HG03196 (cell line): ENCODE results near the gene LYSMD3.

Experiments
- ATAC-seq: cut with Tn5 transposase; IDR thresholded peaks from one replicate; pipeline ENCODE4 v1.9.1; 2021; ENCODE audit not compliant: unreplicated experiment

The LYSMD3 gene

GRCh38 chr5:90548069-90548593 is 18.7 kb upstream of the LYSMD3 start:
- no peak for ATAC-seq

- no peak for ATAC-seq
These were observed 17.7 kb upstream of the LYSMD3 start for GRCh38 chr5:90547072-90547536.

GRCh38 chr5:90546216-90546837 is 16.9 kb upstream of the LYSMD3 start:
- ATAC-seq, result no peak

GRCh38 chr5:90545511-90545910 is 16.1 kb upstream of the LYSMD3 start:
- no peak for ATAC-seq

- no peak for ATAC-seq
These were observed 13.6 kb upstream of the LYSMD3 start for GRCh38 chr5:90542827-90543519.

GRCh38 chr5:90534922-90535321 is 5.5 kb upstream of the LYSMD3 start:
- ATAC-seq, result no peak

GRCh38 chr5:90533794-90534193 is 4.4 kb upstream of the LYSMD3 start:
- ATAC-seq, result no peak

- no peak for ATAC-seq
These were observed 1.5 kb upstream of the LYSMD3 start for GRCh38 chr5:90530736-90531487.

- ATAC-seq, result peak; percentile 48
These were observed 724 bp upstream of the LYSMD3 start for GRCh38 chr5:90529939-90530677.

- ATAC-seq, result peak; percentile 0
These were observed 687 bp downstream of the LYSMD3 start for GRCh38 chr5:90528601-90529193.

GRCh38 chr5:90519081-90519480 is 10.3 kb downstream of the LYSMD3 start:
- ATAC-seq, result no peak

GRCh38 chr5:90518661-90519060 is 10.7 kb downstream of the LYSMD3 start:
- no peak for ATAC-seq

GRCh38 chr5:90514520-90514919 is 14.9 kb downstream of the LYSMD3 start:
- ATAC-seq, result no peak

- ATAC-seq, result no peak
These were observed 18.9 kb downstream of the LYSMD3 start for GRCh38 chr5:90510438-90510837.

- no peak for ATAC-seq
These were observed 23.2 kb downstream of the LYSMD3 start for GRCh38 chr5:90506221-90506620.

GRCh38 chr5:90504743-90505142 is 24.6 kb downstream of the LYSMD3 start:
- ATAC-seq, result no peak

- no peak for ATAC-seq
These were observed 25.8 kb downstream of the LYSMD3 start for GRCh38 chr5:90503596-90503995.

GRCh38 chr5:90495146-90495545 is 34.2 kb downstream of the LYSMD3 start:
- ATAC-seq, result no peak

GRCh38 chr5:90494043-90494442 is 35.3 kb downstream of the LYSMD3 start:
- no peak for ATAC-seq

- no peak for ATAC-seq
These were observed 40.6 kb downstream of the LYSMD3 start for GRCh38 chr5:90488791-90489190.

GRCh38 chr5:90484540-90484939 is 44.8 kb downstream of the LYSMD3 start:
- no peak for ATAC-seq
